Measurements from ENCODE around the gene ZNF2.

The ZNF2 gene

DNA sequence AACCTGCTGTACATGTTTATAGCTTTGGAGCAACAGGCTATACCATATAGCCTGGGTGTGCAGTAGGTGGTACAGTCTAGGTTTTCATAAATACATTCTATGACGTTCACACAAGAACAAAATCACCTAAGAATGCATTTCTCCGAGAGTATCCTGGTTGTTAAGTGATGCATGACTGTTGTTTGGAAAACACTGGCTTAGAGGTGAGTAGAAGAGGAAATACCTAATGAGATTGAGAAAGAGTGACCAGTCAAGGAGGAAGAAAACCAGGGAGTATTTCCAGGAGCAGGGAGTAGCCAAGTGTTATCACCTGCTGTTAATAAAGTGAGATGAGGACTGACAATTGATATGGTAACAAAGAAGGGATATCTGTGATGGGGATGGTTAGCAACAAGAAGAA lies 38.8 kb downstream of the ZNF2 start:
- no peak overlapping the region for H3K4me3 ChIP-seq (ENCODE audit: low read depth, low read length)

DNA sequence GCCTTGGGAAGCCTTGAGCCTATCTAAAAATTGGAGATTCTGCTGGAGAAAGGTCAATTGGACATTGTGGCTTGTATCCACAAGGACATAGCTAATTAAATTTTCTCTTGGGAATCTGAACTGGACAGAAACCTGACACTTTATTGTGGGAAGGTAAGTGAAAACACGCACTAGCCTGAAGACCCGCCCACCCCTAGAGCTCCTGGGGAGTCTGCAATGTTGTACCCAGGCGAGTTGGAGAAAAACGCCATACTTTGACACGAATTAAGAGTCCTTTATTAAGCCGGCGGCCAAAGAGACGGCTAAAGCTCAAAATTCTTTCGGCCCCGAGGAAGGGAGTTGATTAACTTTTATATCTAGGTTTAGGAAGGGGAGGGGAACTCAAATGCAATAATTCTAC lies 40.5 kb downstream of the ZNF2 start:
- H3K4me3 ChIP-seq (ENCODE audit: low read depth, low read length), result peak overlapping the region; percentile 33

DNA sequence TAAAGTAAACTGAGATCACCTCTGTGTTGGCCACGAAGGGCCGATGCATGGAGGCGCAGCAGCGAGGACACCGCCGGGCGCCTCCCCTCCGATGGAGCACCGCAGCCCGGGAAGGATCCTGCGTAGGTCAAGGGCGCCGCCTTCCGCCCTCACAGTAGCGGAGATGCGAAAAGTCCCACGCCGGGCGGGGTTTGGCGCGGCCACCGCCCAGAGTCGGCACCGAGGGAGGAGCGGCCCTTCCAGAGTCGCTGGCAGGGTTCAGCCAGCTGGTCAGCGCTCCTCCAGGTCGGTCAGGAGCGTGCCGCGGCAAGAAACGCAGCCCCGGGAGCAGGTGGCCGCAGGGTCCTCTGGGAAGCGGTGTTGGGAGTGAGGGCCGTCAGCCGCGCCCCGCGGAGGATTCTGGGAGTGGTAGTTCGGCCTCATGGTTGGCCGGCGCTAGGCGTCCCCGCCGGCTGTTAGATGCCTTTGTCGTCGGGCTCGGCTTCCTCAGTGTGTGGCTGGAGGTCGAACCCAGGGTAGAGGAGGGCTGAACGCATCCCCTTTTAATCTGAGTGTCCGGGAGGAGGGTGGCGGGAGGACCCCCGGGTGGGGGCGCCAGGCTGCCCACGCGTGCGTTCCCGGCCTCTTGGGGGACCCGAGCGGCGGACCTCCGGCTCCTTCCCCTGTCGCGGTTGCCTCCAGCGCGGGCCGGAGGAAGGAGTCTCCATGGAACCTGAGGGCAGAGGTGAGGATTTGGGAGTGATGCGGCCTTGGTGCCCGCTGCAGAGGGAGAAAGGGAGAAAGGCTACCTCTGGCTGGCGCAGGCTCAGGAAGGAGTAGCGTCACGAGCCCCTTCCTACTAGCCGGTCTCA lies 41.7 kb downstream of the ZNF2 start, which contains the start of gene ZNF892:
TSS of gene ZNF892 (plus strand) at position 411 of the 851 bp plus-strand sequence. CDS start at position 706, 295 bp downstream.
- H3K4me3 ChIP-seq (ENCODE audit: low read depth, low read length), result peak within 1 kb of the TSS; percentile 78

DNA sequence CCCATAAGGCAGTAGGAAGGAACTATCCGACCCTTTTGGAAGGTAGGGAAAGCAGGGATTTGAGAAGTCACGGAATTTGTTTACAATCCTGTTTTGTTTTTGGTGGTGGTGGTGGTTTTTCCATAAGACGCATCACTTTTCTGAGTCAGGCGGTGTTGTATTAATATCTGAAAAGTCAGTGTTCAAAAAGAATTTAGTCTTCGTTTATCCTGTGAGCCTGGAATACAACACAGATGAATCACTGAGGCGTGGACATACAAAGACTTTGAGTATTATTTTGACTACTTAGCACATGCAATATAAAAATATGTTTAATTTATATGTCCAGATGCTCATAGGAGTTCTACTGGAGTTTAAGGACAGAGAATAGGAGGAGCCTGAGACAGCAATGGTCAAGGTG lies 42.5 kb downstream of the ZNF2 start:
- peak overlapping the region; percentile 78 for H3K4me3 ChIP-seq (ENCODE audit: low read depth, low read length)

DNA sequence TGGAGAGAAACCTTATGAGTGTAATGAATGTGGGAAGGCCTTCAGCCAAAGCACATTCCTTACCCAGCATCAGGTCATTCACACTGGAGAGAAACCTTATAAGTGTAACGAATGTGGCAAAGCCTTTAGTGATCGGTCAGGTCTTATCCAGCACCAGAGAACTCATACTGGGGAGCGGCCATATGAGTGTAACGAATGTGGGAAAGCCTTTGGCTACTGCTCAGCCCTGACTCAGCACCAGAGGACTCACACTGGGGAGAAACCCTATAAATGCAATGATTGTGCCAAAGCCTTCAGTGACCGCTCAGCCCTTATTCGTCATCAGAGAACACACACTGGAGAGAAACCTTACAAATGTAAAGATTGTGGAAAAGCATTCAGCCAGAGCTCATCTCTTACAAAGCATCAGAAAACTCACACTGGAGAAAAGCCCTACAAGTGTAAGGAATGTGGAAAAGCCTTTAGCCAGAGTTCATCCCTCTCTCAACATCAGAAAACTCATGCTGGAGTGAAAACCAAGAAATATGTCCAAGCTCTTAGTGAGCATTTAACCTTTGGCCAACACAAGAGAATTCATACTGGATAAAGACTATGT lies 49.5 kb downstream of the ZNF2 start:
- H3K4me3 ChIP-seq (ENCODE audit: low read depth, low read length), result no peak overlapping the region

DNA sequence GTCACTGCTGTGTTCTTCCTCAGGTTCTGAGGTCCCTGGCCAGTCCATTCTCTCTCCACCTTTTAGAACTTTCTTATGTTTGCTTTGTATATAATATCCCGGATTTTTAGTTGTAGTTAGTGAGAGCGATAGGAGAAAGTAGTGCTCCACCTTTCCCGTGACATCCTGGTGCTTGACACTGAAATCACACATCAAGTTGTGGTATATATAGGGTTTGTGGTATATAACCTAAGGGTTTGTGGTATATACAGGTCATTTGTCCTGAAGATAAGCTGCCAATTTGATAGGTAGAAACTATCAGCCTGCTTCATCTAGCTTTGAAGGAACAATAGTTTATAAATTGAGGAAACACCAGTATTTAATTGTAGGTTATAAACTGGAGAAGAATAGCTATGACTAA lies 54.8 kb downstream of the ZNF2 start:
- H3K4me3 ChIP-seq (ENCODE audit: low read depth, low read length), result no peak overlapping the region

DNA sequence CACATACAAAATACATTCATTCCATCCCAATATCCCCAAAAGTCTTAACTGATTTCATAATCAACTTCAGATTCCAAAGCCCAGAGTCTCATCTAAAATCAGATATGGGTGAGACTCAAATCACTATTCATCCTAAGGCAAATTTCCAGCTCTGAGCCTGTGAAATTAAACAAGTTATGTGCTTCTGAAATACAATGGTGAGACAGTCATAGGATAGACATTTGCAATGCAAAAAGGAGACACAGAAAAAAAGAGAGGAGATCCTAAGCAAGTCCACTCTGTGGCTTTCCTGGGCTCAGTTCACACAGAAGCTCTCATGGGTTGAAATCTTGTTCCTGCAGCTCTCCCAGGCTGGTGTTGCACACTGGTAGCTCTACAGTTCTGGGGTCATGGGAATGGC lies 60.0 kb downstream of the ZNF2 start:
- H3K4me3 ChIP-seq (ENCODE audit: low read depth, low read length), result no peak overlapping the region

DNA sequence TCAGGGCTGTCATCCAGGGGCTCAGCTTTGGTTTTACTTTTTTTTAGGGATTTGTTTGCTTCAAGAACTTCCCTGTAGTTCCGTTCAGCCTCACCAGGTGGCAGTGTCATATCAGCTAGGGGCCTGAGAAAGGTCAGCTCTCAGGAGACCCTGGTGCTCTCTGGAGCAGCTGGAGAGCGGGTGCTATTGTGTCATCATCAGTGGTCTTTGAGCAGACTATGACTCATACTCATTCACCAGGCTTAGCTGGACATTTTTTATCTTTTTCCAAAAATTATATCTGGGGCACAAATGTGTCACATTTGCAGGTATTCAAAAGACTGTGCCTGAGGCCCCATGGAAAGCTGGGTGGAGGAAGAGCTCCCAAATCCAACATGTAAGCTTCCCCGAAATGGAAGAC lies 66.1 kb downstream of the ZNF2 start:
- no peak overlapping the region for H3K4me3 ChIP-seq (ENCODE audit: low read depth, low read length)

DNA sequence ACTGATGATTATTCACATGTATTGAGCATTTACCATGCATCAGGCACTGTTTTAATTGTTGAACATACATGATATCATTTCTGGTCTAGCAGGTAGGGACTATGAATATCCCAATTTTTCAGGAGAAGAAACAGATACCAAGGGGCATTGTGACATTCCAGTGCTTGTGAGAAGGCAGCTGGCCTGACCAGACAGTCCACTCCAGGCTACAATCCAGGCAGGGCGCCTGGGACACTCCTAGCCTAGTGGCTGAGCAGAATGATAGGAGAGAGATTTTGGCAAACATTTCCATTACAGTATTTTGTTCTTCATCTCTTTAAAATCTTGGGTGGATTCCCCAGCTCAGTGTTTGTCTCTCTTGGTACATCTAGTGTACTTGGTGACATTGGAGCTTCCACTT lies 66.6 kb downstream of the ZNF2 start:
- H3K4me3 ChIP-seq (ENCODE audit: low read depth, low read length), result no peak overlapping the region

All from iPS-11a (cell line).